Measurements from ENCODE around the gene RUBCNL.

DNA sequence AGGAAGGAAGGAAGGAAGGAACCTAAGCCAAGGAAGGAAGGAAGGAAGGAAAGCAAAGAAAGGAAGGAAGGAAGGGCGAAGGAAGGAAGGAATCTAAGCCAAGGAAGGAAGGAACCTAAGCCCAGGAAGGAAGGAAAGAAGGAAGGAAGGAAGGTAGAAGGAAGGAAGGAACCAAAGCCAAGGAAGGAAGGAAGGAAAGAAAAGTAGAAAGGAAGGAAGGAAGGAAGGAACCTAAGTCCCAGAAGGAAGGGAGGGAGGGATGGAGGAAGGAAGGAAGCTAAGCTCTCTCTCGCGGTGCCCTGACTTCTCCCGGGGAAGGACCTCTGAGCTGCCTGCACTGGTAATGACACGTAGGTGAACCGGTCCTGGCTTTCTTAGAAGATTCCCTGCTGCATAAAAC, 1.3 kb upstream of the RUBCNL start:
- TF ChIP-seq SIN3A (conservative IDR thresholded peaks at IDR 0.05 in 1 of 2, IDR thresholded peaks at IDR 0.05 in 1 of 2; ENCODE audit: low read depth in 1 of 2, low read length in 2 of 2) (no peak), GABPA (IDR thresholded peaks at IDR 0.05; ENCODE audit: borderline replicate concordance, insufficient read depth, low read length) (no peak), JUND (IDR thresholded peaks at IDR 0.05; ENCODE audit: low read length) (no peak), POLR2A (IDR thresholded peaks at IDR 0.05; ENCODE audit: control extremely low read depth in 1 of 2, low read depth in 2 of 2, low read length in 2 of 2) (no peak), ZNF274 (IDR thresholded peaks at IDR 0.05; ENCODE audit: borderline replicate concordance, extremely low read depth, low read length) (no peak), RAD21 (IDR thresholded peaks at IDR 0.05 in 1 of 2, conservative IDR thresholded peaks at IDR 0.05 in 1 of 2; ENCODE audit: low read depth in 2 of 2, low read length in 2 of 2) (no peak), YY1 (IDR thresholded peaks at IDR 0.05; ENCODE audit: low read depth, low read length) (no peak), GTF2F1 (IDR thresholded peaks at IDR 0.05; ENCODE audit: borderline replicate concordance, low read depth, low read length) (no peak), TEAD4 (IDR thresholded peaks at IDR 0.05; ENCODE audit: low read depth, low read length) (no peak), SUZ12 (IDR thresholded peaks at IDR 0.05; ENCODE audit: low read length) (no peak)
- TF ChIP-seq, protein P1, sequence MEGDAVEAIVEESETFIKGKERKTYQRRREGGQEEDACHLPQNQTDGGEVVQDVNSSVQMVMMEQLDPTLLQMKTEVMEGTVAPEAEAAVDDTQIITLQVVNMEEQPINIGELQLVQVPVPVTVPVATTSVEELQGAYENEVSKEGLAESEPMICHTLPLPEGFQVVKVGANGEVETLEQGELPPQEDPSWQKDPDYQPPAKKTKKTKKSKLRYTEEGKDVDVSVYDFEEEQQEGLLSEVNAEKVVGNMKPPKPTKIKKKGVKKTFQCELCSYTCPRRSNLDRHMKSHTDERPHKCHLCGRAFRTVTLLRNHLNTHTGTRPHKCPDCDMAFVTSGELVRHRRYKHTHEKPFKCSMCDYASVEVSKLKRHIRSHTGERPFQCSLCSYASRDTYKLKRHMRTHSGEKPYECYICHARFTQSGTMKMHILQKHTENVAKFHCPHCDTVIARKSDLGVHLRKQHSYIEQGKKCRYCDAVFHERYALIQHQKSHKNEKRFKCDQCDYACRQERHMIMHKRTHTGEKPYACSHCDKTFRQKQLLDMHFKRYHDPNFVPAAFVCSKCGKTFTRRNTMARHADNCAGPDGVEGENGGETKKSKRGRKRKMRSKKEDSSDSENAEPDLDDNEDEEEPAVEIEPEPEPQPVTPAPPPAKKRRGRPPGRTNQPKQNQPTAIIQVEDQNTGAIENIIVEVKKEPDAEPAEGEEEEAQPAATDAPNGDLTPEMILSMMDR (IDR thresholded peaks at IDR 0.05; ENCODE audit: control extremely low read depth in 1 of 3, insufficient read depth in 1 of 3, low read depth in 1 of 3, low read length in 3 of 3): no peak
- TF ChIP-seq, protein P2, sequence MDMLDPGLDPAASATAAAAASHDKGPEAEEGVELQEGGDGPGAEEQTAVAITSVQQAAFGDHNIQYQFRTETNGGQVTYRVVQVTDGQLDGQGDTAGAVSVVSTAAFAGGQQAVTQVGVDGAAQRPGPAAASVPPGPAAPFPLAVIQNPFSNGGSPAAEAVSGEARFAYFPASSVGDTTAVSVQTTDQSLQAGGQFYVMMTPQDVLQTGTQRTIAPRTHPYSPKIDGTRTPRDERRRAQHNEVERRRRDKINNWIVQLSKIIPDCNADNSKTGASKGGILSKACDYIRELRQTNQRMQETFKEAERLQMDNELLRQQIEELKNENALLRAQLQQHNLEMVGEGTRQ (IDR thresholded peaks at IDR 0.05; ENCODE audit: low read length): no peak
- TF ChIP-seq, protein P3, sequence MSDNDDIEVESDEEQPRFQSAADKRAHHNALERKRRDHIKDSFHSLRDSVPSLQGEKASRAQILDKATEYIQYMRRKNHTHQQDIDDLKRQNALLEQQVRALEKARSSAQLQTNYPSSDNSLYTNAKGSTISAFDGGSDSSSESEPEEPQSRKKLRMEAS (IDR thresholded peaks at IDR 0.05): no peak

Measured in H1 (cell line).